Keratinocyte (primary cell): ENCODE results near the gene CCDC9B. TPM values are rescaled to one million over a fixed set of nuclear protein-coding genes. Genes with fewer than 3 reads are reported as not detected.

Experiments
- DNase-seq: peaks from one replicate; pipeline ENCODE4 v3.0.0-alpha.2; 2011; ENCODE audit warnings: low read depth, missing footprints, low spot score
- FAIRE-seq: peaks from 2 replicates; lab custom pipeline; 2011; peaks lifted over from hg19 to GRCh38; lab: Jason Lieb, UNC
- H2AFZ ChIP-seq: 2 replicates; pipeline ENCODE4 v1.6.0; 2012; ENCODE audit warnings: low read length, control low read depth, inconsistent platforms; ENCODE audit not compliant: control insufficient read depth
- H3K27ac ChIP-seq: 2 replicates; pipeline ENCODE4 v1.5.1; 2011; ENCODE audit warnings: low read length; ENCODE audit not compliant: control insufficient read depth, insufficient read depth
- H3K27me3 ChIP-seq: 3 replicates; pipeline ENCODE4 v1.6.0; 2011; ENCODE audit warnings: low read length; ENCODE audit not compliant: control insufficient read depth, insufficient read depth; ENCODE audit errors: extremely low read depth
- H3K36me3 ChIP-seq, 2 experiments: 2 replicates in 1 of 2; 3 replicates in 1 of 2; pipeline ENCODE4 v1.5.1; 2011; ENCODE audit warnings: low read length in 2 of 2, mild to moderate bottlenecking in 1 of 2; ENCODE audit not compliant: control insufficient read depth in 2 of 2, insufficient read depth in 2 of 2; ENCODE audit errors: extremely low read depth in 1 of 2
- H3K4me1 ChIP-seq: 3 replicates; pipeline ENCODE4 v1.5.1; 2011; ENCODE audit warnings: low read length; ENCODE audit not compliant: control insufficient read depth, insufficient read depth; ENCODE audit errors: extremely low read depth
- H3K4me2 ChIP-seq: 3 replicates; pipeline ENCODE4 v1.6.0; 2011; ENCODE audit warnings: low read depth, low read length; ENCODE audit not compliant: control insufficient read depth, insufficient read depth; ENCODE audit errors: extremely low read depth
- H3K4me3 ChIP-seq, 3 experiments: fragments of 200-600 bp in 1 of 3; sonication (generic) in 1 of 3; 2 replicates in 2 of 3; 3 replicates in 1 of 3; pipeline ENCODE4 v1.5.1; 2011 to 2016; ENCODE audit warnings: low read length in 3 of 3, mild to moderate bottlenecking in 3 of 3, control low read depth in 2 of 3, inconsistent platforms in 1 of 3, low read depth in 1 of 3, mixed read lengths in 1 of 3, mixed run types in 1 of 3, moderate library complexity in 1 of 3; ENCODE audit not compliant: control insufficient read depth in 2 of 3, insufficient read depth in 2 of 3; ENCODE audit errors: extremely low read depth in 1 of 3
- H3K79me2 ChIP-seq: 2 replicates; pipeline ENCODE4 v1.6.0; 2012; ENCODE audit warnings: low read length; ENCODE audit not compliant: control insufficient read depth, insufficient read depth
- H3K9ac ChIP-seq: 3 replicates; pipeline ENCODE4 v1.6.0; 2011; ENCODE audit warnings: low read length; ENCODE audit not compliant: control insufficient read depth, insufficient read depth; ENCODE audit errors: extremely low read depth
- H3K9me1 ChIP-seq: 3 replicates; pipeline ENCODE4 v1.6.0; 2011; ENCODE audit warnings: low read length; ENCODE audit not compliant: control insufficient read depth, insufficient read depth; ENCODE audit errors: extremely low read depth
- H3K9me3 ChIP-seq: 2 replicates; pipeline ENCODE4 v1.5.1; 2012; ENCODE audit warnings: low read depth, low read length; ENCODE audit not compliant: control insufficient read depth
- H4K20me1 ChIP-seq: 3 replicates; pipeline ENCODE4 v1.6.0; 2011; ENCODE audit warnings: low read length; ENCODE audit not compliant: control insufficient read depth, insufficient read depth; ENCODE audit errors: extremely low read depth
- EZH2 ChIP-seq: IDR thresholded peaks from one replicate; pipeline ENCODE4 v1.6.1; 2012; ENCODE audit warnings: inconsistent platforms, mild to moderate bottlenecking, low read length, moderate library complexity
- dilution Hi-C: fragments of 300-500 bp; cut with MboI; formaldehyde crosslinking; loops from one replicate; pipeline ENCODE4 v1.7.0; 2020; ENCODE audit warnings: low sequenced_read_pairs; ENCODE audit not compliant: extremely low pct_ligation_motif_present
- polyA plus RNA-seq, 5 experiments: library from polyadenylated mRNA; depleted of rRNA in 3 of 5; stranded (reverse) in 3 of 5; stranded (forward) in 1 of 5; unstranded in 1 of 5; fragments of >200 nt; gene quantifications; 1 replicate in 1 of 5; 2 replicates in 3 of 5; 3 replicates in 1 of 5; pipeline versions ENCODE4 v1.2.1 to v1.2.3, GENCODE V29; 2011 to 2012; ENCODE audit warnings: missing spikeins in 2 of 5, low read depth in 1 of 5, low replicate concordance in 1 of 5
- TF ChIP-seq, protein P1 (sequence below), 3 experiments: IDR thresholded peaks in 1 of 3; conservative IDR thresholded peaks in 1 of 3; optimal IDR thresholded peaks in 1 of 3; 2 replicates in 2 of 3; 3 replicates in 1 of 3; pipeline versions ENCODE3 to v1.5.1; 2011; ENCODE audit warnings: low read length in 3 of 3, mild to moderate bottlenecking in 3 of 3, moderate library complexity in 2 of 3, control low read depth in 1 of 3, inconsistent platforms in 1 of 3; ENCODE audit not compliant: insufficient read depth in 2 of 3; ENCODE audit errors: extremely low read depth in 1 of 3

CCDC9B gene
- polyA plus RNA-seq, 1 donor (not counting 4 experiments of a cell fraction or from before 2014, with no cell fraction given): 9.6 TPM

DNA sequence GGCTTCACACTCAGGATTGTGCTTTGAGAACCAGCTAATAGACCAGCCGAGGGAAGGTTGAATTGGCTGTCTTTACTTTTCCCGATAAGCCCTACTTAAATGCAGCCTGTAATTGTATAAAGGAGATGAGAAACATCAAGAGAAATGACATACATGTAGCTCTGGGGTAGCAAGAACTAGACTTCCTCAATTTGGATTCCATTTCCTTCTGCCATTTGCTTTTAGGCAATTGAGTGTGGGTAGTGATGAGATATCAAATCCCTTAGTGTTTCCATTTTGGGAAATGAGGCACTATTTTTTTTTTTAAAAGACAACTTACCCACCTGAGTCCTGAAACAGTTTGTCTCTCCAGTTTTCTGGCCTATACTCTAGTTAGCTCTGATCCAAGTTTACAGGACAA, 15.0 kb downstream of the CCDC9B start:
- no peak overlapping the region for H2AFZ ChIP-seq
- H3K4me2 ChIP-seq: peak overlapping the region; percentile 60
- H3K4me1 ChIP-seq: peaks cover 45% of the 10 kb centered on the region

DNA sequence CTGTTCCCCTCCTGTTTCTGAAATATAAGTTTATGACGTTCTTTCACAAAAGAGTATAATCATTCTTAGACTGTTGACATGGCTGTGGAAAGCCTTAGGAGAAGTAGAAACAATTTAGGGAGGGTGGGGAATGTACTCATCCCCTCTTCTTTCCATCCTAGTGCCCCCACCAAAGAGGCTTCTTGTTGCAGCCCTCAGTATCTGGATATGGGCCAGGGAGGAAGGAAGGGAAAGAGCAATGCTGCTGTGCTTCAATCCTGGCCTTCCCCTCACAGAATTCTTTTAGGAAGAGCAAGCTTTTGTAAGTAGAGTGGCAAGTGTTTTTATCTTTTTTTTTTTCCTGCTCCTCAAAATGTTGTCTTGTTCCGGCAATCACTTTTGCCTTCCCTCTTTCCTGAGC, 15.6 kb downstream of the CCDC9B start:
- dilution Hi-C loops: no loop called here
- no peaks in the 10 kb centered on the region for H3K9me3 ChIP-seq
- H4K20me1 ChIP-seq: no peaks in the 10 kb centered on the region
- no peak for DNase-seq
- peak overlapping the region; percentile 60 for H3K4me2 ChIP-seq
- peaks cover 3% of the 10 kb centered on the region for H3K9me1 ChIP-seq
- H3K36me3 ChIP-seq: peaks cover 0 to 10% of the 10 kb centered on the region in 2 experiments
- no peak overlapping the region for H2AFZ ChIP-seq
- H3K79me2 ChIP-seq: peaks cover 21% of the 10 kb centered on the region
- peaks cover 45% of the 10 kb centered on the region for H3K4me1 ChIP-seq
- TF ChIP-seq EZH2: no peak
- TF ChIP-seq, protein P1, sequence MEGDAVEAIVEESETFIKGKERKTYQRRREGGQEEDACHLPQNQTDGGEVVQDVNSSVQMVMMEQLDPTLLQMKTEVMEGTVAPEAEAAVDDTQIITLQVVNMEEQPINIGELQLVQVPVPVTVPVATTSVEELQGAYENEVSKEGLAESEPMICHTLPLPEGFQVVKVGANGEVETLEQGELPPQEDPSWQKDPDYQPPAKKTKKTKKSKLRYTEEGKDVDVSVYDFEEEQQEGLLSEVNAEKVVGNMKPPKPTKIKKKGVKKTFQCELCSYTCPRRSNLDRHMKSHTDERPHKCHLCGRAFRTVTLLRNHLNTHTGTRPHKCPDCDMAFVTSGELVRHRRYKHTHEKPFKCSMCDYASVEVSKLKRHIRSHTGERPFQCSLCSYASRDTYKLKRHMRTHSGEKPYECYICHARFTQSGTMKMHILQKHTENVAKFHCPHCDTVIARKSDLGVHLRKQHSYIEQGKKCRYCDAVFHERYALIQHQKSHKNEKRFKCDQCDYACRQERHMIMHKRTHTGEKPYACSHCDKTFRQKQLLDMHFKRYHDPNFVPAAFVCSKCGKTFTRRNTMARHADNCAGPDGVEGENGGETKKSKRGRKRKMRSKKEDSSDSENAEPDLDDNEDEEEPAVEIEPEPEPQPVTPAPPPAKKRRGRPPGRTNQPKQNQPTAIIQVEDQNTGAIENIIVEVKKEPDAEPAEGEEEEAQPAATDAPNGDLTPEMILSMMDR (optimal IDR thresholded peaks at IDR 0.05 in 1 of 3, IDR thresholded peaks at IDR 0.05 in 1 of 3, conservative IDR thresholded peaks at IDR 0.05 in 1 of 3; ENCODE audit: extremely low read depth in 1 of 3, insufficient read depth in 2 of 3, low read length in 3 of 3): no peak
- peak overlapping the region; percentile 65 to 73 (median 73) for H3K4me3 ChIP-seq
- no peaks in the 10 kb centered on the region for H3K27me3 ChIP-seq
- FAIRE-seq: no peak
- no peak overlapping the region for H3K27ac ChIP-seq
- H3K9ac ChIP-seq: no peak overlapping the region

More for the DNA sequence above, 15.0 kb downstream of the CCDC9B start:
- no peaks in the 10 kb centered on the region for H3K27me3 ChIP-seq
- H3K4me3 ChIP-seq: peak overlapping the region in 1 of 3 experiments; percentile 73
- peaks cover 21% of the 10 kb centered on the region for H3K79me2 ChIP-seq
- TF ChIP-seq, protein P1 (optimal IDR thresholded peaks at IDR 0.05 in 1 of 3, IDR thresholded peaks at IDR 0.05 in 1 of 3, conservative IDR thresholded peaks at IDR 0.05 in 1 of 3; ENCODE audit: extremely low read depth in 1 of 3, insufficient read depth in 2 of 3, low read length in 3 of 3): no peak
- no peak for TF ChIP-seq EZH2
- no peaks in the 10 kb centered on the region for H3K9me3 ChIP-seq
- peaks cover 3% of the 10 kb centered on the region for H3K9me1 ChIP-seq
- DNase-seq (no peak), FAIRE-seq (no peak)
- no peaks in the 10 kb centered on the region for H4K20me1 ChIP-seq
- no peak overlapping the region for H3K9ac ChIP-seq
- dilution Hi-C loops: no loop called here
- H3K27ac ChIP-seq: no peak overlapping the region
- H3K36me3 ChIP-seq: peaks cover 0 to 10% of the 10 kb centered on the region in 2 experiments
